HepG2 (cell line): Measurements from ENCODE around the gene DUSP2. TPM values are rescaled to one million over a fixed set of nuclear protein-coding genes. Genes with fewer than 3 reads are reported as not detected.

Source experiments
- ASH2L ChIP-seq: fragments of 300-600, 200-600 bp; sonication (generic); IDR thresholded peaks from 2 replicates; pipeline ENCODE4 v1.7.0; 2017; ENCODE audit warnings: low read depth, mild to moderate bottlenecking, moderate library complexity, mixed read lengths, low read length; ENCODE audit not compliant: insufficient read length
- MIER3 ChIP-seq: IDR thresholded peaks from 2 replicates; pipeline ENCODE4 v1.6.1; 2016; ENCODE audit warnings: missing compliant biosample characterization, borderline replicate concordance
- PLRG1 ChIP-seq: fragments of 450-650 bp; conservative IDR thresholded peaks from 2 replicates; pipeline ENCODE4 v1.6.1; 2016
- ZFP37 ChIP-seq: sonication (generic); formaldehyde crosslinking; IDR thresholded peaks from 2 replicates; pipeline ENCODE4 v1.4.0; 2020; ENCODE audit warnings: missing genetic modification reagents, borderline replicate concordance
- ZNF205 ChIP-seq: IDR thresholded peaks from 2 replicates; pipeline ENCODE4 v1.6.1; 2018; ENCODE audit warnings: missing biosample characterization, missing genetic modification reagents
- ZNF263 ChIP-seq: sonication (generic); formaldehyde crosslinking; IDR thresholded peaks from 2 replicates; pipeline ENCODE4 v1.4.0; 2020; ENCODE audit warnings: missing genetic modification reagents
- ZNF552 ChIP-seq: sonication (generic); formaldehyde crosslinking; IDR thresholded peaks from 2 replicates; pipeline ENCODE4 v1.9.0; 2022; ENCODE audit warnings: missing genetic modification reagents, mild to moderate bottlenecking, borderline replicate concordance
- polyA plus RNA-seq, 8 experiments: library from polyadenylated mRNA; depleted of rRNA in 3 of 8; stranded (reverse) in 7 of 8; unstranded in 1 of 8; fragments of >200 nt; fragmentation: Illumina TruSeq in 4 of 8; extraction: Trizol in 4 of 8; gene quantifications; 2 replicates each; pipeline versions ENCODE4 v1.2.1 to v1.2.3, GENCODE V29; 2011 to 2016; ENCODE audit warnings: low read depth in 4 of 8, missing spikeins in 1 of 8, mixed read lengths in 1 of 8; ENCODE audit not compliant: insufficient read depth in 1 of 8
- total RNA-seq, 5 experiments: library from RNA; depleted of rRNA; stranded (reverse); fragments of >200 nt; fragmentation: Illumina TruSeq; extraction: Trizol; gene quantifications; 2 replicates each; pipeline ENCODE4 v1.2.3, GENCODE V29; 2016; ENCODE audit warnings: low read depth in 1 of 5
- TF ChIP-seq, protein P1 (sequence below): sonication (generic); formaldehyde crosslinking; IDR thresholded peaks from 2 replicates; pipeline ENCODE4; 2020; ENCODE audit warnings: missing genetic modification reagents, mild to moderate bottlenecking, borderline replicate concordance
- TF ChIP-seq, protein P2 (sequence below): sonication (generic); formaldehyde crosslinking; conservative IDR thresholded peaks from 2 replicates; pipeline ENCODE4 v1.5.0; 2020; ENCODE audit warnings: missing genetic modification reagents
- TF ChIP-seq, protein P3 (sequence below): sonication (generic); formaldehyde crosslinking; IDR thresholded peaks from 2 replicates; pipeline ENCODE4 v1.4.0; 2020; ENCODE audit warnings: missing genetic modification reagents
- TF ChIP-seq, protein P4 (sequence below): sonication (generic); formaldehyde crosslinking; IDR thresholded peaks from 2 replicates; pipeline ENCODE4 v1.5.1; 2020; ENCODE audit warnings: mild to moderate bottlenecking, missing genetic modification reagents, borderline replicate concordance
- TF ChIP-seq, protein P5 (sequence below): sonication (generic); formaldehyde crosslinking; IDR thresholded peaks from 2 replicates; pipeline ENCODE4 v1.8.0; 2022; ENCODE audit warnings: mild to moderate bottlenecking, missing genetic modification reagents, borderline replicate concordance

Gene DUSP2
- total and polyA plus RNA-seq, 2 of the 13 experiments (the other 11 are each of a cell fraction or from before 2014, with no cell fraction given): not detected

DNA sequence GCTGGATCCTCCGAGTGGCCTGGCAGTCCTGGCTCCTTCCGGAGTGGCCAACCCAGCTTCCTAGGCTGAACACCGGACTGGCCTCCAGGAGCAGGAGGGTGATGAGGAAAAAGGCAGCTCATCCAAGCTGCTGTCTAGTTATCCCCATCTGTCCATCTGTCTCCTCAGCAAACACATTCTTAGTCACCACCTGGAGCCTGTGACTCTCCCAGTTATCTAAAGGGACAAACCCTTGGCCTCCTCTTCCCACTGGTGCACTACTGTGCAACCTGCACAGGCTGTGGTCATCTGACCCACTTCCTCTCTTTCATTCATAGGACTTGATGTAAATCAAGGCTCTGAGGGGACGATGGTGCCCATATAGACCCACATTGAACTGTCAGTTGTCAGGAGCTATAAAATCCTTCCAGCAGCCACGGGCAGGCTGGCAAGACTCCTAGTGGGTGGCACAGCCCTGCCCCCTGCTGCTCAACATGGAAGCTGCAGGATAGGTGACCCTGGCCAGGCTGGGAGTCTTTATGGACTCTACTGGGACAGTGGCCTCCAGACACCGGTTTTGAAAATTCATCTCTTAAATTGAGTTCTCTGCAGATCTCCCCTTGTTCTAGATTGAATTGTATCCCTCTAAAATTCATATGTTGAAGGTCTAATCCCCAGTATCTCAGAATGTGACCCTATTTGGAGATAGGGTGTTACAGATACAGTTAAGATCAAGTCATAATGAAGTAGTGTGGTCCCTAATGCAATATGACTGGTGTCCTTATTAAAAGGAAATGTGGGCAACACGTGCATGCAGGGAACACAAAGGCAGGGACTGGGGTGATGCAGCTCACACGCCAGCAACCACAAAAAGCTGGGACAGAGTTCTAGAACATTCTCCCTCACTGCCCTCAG lies 29.3 kb upstream of the DUSP2 start (continued):
- TF ChIP-seq, protein P1, sequence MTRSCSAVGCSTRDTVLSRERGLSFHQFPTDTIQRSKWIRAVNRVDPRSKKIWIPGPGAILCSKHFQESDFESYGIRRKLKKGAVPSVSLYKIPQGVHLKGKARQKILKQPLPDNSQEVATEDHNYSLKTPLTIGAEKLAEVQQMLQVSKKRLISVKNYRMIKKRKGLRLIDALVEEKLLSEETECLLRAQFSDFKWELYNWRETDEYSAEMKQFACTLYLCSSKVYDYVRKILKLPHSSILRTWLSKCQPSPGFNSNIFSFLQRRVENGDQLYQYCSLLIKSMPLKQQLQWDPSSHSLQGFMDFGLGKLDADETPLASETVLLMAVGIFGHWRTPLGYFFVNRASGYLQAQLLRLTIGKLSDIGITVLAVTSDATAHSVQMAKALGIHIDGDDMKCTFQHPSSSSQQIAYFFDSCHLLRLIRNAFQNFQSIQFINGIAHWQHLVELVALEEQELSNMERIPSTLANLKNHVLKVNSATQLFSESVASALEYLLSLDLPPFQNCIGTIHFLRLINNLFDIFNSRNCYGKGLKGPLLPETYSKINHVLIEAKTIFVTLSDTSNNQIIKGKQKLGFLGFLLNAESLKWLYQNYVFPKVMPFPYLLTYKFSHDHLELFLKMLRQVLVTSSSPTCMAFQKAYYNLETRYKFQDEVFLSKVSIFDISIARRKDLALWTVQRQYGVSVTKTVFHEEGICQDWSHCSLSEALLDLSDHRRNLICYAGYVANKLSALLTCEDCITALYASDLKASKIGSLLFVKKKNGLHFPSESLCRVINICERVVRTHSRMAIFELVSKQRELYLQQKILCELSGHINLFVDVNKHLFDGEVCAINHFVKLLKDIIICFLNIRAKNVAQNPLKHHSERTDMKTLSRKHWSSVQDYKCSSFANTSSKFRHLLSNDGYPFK (CRISPR knock-in tag): no peak
- TF ChIP-seq ZNF552 (CRISPR knock-in tag) (no peak), ASH2L (no peak), PLRG1 (no peak), ZNF205 (CRISPR knock-in tag) (no peak), MIER3 (CRISPR knock-in tag) (no peak), ZNF263 (CRISPR knock-in tag) (no peak), ZFP37 (no peak)
- TF ChIP-seq, protein P2, sequence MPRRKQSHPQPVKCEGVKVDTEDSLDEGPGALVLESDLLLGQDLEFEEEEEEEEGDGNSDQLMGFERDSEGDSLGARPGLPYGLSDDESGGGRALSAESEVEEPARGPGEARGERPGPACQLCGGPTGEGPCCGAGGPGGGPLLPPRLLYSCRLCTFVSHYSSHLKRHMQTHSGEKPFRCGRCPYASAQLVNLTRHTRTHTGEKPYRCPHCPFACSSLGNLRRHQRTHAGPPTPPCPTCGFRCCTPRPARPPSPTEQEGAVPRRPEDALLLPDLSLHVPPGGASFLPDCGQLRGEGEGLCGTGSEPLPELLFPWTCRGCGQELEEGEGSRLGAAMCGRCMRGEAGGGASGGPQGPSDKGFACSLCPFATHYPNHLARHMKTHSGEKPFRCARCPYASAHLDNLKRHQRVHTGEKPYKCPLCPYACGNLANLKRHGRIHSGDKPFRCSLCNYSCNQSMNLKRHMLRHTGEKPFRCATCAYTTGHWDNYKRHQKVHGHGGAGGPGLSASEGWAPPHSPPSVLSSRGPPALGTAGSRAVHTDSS: no peak
- TF ChIP-seq, protein P3, sequence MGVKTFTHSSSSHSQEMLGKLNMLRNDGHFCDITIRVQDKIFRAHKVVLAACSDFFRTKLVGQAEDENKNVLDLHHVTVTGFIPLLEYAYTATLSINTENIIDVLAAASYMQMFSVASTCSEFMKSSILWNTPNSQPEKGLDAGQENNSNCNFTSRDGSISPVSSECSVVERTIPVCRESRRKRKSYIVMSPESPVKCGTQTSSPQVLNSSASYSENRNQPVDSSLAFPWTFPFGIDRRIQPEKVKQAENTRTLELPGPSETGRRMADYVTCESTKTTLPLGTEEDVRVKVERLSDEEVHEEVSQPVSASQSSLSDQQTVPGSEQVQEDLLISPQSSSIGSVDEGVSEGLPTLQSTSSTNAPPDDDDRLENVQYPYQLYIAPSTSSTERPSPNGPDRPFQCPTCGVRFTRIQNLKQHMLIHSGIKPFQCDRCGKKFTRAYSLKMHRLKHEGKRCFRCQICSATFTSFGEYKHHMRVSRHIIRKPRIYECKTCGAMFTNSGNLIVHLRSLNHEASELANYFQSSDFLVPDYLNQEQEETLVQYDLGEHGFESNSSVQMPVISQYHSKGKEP (CRISPR knock-in tag): no peak
- TF ChIP-seq, protein P4, sequence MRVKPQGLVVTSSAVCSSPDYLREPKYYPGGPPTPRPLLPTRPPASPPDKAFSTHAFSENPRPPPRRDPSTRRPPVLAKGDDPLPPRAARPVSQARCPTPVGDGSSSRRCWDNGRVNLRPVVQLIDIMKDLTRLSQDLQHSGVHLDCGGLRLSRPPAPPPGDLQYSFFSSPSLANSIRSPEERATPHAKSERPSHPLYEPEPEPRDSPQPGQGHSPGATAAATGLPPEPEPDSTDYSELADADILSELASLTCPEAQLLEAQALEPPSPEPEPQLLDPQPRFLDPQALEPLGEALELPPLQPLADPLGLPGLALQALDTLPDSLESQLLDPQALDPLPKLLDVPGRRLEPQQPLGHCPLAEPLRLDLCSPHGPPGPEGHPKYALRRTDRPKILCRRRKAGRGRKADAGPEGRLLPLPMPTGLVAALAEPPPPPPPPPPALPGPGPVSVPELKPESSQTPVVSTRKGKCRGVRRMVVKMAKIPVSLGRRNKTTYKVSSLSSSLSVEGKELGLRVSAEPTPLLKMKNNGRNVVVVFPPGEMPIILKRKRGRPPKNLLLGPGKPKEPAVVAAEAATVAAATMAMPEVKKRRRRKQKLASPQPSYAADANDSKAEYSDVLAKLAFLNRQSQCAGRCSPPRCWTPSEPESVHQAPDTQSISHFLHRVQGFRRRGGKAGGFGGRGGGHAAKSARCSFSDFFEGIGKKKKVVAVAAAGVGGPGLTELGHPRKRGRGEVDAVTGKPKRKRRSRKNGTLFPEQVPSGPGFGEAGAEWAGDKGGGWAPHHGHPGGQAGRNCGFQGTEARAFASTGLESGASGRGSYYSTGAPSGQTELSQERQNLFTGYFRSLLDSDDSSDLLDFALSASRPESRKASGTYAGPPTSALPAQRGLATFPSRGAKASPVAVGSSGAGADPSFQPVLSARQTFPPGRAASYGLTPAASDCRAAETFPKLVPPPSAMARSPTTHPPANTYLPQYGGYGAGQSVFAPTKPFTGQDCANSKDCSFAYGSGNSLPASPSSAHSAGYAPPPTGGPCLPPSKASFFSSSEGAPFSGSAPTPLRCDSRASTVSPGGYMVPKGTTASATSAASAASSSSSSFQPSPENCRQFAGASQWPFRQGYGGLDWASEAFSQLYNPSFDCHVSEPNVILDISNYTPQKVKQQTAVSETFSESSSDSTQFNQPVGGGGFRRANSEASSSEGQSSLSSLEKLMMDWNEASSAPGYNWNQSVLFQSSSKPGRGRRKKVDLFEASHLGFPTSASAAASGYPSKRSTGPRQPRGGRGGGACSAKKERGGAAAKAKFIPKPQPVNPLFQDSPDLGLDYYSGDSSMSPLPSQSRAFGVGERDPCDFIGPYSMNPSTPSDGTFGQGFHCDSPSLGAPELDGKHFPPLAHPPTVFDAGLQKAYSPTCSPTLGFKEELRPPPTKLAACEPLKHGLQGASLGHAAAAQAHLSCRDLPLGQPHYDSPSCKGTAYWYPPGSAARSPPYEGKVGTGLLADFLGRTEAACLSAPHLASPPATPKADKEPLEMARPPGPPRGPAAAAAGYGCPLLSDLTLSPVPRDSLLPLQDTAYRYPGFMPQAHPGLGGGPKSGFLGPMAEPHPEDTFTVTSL (CRISPR knock-in tag): no peak
- TF ChIP-seq, protein P5, sequence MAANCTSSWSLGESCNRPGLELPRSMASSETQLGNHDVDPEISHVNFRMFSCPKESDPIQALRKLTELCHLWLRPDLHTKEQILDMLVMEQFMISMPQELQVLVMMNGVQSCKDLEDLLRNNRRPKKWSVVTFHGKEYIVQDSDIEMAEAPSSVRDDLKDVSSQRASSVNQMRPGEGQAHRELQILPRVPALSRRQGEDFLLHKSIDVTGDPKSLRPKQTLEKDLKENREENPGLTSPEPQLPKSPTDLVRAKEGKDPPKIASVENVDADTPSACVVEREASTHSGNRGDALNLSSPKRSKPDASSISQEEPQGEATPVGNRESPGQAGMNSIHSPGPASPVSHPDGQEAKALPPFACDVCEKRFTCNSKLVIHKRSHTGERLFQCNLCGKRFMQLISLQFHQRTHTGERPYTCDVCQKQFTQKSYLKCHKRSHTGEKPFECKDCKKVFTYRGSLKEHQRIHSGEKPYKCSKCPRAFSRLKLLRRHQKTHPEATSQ (CRISPR knock-in tag): no peak
